GM19467 (cell line): ENCODE data around the gene WDR49.

Experiments used
- ATAC-seq: cut with Tn5 transposase; IDR thresholded peaks from one replicate; pipeline ENCODE4 v1.9.1; 2021; ENCODE audit warnings: mild to moderate bottlenecking, moderate library complexity; ENCODE audit not compliant: unreplicated experiment

The WDR49 gene

DNA sequence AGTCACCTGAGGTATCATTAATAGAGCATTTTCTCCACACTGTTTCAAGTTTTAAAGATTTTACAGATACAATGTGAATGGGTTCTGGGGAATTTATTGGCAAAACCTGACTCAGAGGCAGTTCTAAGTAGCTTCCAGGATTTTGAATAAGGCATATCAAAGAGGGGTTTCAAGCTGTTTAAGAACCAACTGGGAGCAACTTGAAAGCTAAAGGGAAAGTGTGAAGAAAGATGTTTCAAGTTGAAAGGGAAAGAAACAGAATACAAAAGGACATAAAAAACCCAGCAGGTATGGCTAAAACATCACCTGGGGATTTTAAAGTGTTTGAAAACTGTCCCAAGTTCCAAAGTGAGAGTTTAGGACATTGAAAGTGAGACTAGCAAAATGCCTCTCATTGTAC, 162.1 kb downstream of the WDR49 start:
- ATAC-seq: no peak

DNA sequence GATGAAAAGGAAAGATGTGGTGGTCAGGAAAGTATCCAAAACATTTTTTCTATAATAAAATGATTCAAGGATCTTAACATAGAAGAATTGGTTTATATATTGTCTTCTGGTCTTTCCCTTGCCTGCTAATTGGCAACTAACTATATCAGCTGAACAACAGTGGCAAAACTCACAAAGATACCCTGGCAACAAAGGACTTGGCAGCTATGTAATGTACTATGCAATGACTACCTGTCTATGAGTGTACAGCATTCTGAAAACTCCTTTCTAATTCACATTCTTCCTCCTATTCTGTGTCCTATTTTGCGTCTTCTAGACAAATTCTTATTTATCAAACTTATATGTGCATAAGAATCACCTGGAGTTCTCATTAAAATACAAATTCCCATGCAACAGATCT, 164.2 kb downstream of the WDR49 start:
- ATAC-seq: no peak

DNA sequence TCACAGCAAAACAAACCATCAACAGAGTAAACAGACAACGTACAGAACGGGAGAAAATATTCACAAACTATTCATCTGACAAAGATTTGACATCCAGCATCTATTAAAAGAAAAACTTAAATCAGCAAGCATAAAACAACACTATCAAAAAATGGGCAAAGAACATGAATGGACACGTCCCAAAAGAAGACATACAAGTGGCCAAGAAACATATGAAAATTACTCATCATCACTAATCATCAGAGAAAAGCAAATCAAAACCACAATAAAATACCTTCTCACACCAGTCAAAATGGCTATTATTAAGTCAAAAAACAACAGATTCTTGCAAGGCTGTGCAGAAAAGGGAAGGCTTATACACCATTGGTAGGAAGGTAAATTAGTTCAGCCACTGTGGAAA, 166.2 kb downstream of the WDR49 start:
- ATAC-seq: no peak

DNA sequence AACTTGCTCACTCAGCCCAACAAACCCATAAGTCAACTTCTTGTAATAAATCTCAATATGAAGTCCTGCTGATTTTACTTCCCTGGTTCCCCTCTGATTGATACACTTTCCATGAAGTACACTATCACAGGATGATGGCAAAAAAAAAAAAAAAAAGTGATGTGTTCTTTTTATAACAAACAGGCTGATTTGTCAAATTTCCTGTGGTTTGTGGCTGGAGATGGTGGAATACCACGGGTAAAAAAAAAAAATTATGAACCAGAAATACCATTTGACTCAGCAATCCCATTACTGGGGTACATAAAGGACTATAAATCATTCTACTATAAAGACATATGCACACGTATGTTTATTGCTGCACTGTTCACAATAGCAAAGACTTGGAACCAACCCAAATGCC, 169.2 kb downstream of the WDR49 start:
- no peak for ATAC-seq

DNA sequence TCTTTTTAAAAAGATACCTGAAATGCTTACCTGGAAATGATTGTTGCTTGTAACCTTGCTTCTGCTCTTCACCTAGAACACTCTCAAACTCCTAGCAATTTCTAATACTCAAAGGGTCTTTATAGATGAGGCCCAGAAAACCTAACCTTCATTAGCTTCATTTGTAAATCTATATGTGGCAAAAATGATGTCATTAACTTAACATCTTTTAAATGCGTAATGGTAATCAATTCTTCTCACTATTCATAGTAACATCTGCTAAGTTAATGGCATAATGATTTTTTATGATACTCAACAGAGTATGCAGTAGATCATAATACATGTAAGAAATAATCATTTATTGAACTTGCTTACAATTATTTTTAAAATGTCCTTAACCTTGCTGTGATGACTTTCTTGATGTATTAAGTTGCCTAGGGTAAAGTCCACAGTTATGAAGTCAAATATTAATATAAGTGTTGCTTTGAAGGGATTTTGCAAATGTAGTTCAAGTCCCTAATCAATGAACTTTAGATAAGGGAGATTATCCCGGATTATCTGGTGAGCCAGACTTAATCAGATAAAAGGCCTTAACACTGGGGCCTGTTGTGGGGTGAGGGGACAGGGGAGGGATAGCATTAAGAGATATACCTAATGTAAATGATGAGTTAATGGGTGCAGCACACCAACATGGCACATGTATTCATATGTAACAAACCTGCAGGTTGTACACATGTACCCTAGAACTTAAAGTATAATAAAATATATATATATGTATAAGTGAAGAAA, 169.8 kb downstream of the WDR49 start:
- ATAC-seq: no peak

DNA sequence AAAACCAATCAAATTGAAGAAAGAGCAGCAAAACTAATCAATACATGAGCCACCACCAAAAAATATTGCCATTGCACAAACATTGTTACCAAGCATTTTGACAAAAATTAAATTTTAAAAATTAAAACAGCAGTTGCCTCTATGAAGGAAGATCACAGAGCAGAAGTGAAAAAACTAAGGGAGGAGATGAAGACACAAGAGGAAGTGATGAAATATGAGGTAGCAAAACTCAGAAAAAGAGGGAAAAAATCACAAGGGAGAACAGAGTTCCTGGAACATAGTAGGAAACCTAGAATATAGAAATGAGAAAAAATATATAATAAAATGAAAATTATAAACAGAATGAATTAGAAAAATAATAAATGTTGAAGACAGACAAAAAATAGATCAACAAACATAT, 172.6 kb downstream of the WDR49 start:
- ATAC-seq: no peak

DNA sequence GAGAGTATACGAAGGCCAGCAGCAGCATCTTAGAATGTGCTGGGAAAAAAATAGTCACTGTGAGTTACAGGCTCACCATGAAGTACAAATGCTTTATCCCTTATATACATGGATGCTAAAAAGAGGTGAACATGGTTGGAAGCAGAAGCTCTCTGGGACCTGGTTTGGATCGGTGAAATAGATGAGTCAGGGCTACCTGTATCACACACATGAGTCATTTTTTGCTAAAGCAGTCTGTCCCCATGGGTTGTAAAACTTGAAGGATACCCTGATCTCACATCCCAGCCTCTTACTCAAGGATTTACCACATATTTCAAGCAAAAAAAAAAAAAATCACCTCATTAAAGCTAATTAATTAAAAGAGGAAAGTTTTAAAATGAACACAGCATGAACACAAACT, 173.0 kb downstream of the WDR49 start:
- no peak for ATAC-seq

DNA sequence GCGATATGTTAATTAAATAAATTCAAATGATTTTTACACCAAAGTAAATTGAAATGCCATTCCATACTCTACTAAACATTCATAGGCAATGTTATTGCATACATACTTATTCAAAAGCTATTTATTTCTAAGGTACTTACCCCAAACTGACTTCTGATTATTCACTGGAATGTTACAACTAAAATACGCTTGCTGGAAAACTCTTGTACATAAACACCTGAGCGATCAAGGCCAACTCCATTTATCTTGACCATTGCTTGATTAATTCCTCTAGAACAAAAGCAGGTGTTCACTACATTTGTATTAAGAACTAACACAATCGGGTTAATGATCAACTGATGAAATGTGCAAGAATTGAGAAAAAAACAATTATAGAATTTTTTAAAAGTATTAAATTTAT, 179.9 kb downstream of the WDR49 start, which contains the start of gene SERPINI2:
Gene SERPINI2 (minus strand): TSS at position 180 of the 400 bp plus-strand sequence. CDS start 2,208 bp downstream, outside the sequence.
- ATAC-seq: no peak

DNA sequence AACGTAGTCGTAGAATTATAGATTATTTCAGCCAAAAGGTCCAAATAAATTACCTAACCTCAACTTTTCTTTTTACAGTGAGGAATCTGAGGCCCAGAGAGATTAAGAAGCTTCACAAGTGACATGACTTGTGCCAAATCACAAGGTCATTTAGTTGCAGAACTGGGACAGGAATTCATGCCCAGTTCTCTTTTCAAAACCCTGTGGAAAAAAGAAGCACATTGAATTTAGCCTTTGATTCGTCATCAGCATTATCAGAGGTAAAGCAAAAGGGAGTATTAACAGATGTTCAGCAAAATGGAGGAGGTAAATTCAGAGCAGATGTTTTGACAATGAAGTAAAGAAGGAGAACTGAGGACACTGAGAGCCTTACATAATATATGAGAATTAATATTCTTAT, 184.4 kb downstream of the WDR49 start:
- ATAC-seq: no peak

DNA sequence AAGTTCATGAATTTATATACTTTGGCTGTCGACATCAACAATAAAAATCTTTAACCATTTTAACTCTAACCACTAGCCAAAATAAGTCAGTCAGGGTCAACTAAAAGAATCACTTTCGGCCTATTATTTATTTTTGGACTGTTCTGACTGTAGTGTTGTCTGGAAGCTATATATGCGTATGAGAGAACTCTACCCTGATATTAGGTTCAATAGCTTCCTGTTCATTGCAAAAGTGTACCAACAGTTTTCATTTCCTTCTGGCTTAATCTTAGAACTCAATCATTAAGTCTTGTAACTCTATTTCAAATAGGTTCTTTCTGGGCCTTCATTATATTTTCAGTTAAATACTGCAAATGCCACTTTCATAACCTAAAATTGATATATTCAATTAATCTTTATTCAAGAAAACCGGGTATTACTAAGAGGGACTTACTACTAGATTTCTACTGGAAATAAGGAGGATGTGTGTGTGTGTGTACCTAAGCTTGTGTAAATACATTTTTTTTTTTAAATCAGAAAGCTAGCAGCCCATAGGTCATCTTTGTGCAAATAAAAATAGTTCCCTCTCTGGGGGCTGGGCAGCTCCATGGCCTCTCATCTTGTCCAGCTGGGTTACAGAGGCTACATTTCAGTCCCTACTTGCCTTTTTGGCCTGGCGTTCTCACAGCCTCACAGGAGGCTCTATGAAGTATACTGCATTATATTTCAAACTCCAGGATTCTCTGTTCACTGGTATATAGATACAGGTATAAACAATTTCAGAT, 185.7 kb downstream of the WDR49 start:
- ATAC-seq: no peak

DNA sequence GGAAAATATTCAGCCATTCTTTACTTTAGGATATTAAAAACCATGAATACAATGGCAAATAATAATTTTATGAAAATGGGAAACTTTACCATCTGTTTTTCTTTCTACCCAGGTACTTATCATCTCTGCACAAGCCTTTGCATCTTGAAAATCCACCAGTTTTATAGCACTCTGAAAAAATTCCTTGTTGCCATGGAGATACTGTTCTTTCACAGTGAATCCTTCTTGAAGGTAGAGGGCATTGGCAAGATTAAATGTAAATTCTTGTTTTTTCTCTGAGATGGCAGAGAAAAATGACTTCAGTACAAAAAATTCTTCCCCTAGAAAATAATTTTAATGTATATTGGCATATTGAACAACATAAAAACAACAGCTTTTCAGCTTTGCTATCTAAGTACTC, 186.8 kb downstream of the WDR49 start:
- ATAC-seq: no peak

DNA sequence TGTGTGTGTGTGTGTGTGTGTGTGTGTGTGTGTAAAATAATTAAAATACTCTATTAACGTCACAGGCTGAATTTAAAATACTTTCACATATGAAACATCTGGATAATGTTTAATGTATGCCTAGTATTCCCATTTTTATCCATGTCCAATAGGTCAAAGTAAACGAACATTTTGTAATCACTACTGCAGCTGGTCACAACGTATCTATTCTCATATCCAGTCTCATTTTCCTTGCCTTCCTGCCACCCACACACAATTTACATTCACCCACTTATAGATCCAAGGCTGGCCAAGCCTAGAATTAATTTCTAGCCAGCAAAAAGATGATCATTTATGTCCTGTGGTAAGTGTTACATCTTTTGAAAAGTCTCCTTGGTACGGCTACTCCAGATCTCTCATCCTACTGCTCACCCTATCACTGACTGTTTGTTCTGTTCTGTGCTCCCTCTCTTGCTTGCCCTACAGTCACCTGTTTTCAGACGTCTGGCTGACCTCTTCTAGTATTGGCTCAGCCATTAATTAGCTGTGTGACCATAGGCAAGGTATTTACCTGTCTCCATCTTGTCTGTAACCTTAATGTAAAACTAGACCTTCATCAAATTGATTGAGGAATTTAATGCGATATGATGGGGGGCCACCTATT, 197.5 kb downstream of the WDR49 start:
- no peak for ATAC-seq

DNA sequence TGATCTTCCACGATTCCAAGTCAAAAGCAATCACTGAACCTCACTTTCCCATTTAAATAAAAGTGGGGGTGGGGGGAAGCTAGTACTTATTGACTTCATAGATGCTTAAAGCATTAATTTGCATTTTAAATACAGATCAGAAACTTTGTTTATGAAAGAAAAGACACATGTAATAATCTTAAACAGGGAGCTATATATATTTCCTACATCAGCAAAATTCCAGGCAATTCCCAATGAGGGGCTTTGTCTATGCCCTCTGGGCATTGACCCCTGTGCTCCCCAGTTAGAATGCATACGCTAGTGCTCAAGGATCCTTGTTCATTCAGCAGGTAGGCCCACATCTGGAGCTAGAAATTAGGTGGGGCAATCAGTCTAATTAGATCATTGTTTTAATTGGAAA, 199.9 kb downstream of the WDR49 start:
- no peak for ATAC-seq

DNA sequence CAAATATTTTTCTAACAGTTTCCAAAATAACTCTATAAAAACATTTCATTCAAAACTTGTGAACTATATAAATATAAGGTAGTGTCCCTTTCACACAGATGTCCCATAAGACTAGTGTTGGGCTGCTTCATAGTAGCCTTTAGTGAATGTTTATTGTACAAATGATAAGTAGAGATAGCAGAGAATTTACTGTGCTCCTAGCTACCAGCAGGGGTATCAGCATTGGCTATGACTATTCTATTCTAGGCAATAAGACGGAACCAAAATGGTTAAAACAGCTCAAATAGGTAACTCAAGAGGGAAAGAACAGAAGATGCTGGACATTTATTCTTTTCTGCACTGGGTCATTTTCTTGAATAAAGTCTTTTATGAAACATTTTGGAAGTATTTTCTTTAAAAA, 202.5 kb downstream of the WDR49 start:
- ATAC-seq: no peak

DNA sequence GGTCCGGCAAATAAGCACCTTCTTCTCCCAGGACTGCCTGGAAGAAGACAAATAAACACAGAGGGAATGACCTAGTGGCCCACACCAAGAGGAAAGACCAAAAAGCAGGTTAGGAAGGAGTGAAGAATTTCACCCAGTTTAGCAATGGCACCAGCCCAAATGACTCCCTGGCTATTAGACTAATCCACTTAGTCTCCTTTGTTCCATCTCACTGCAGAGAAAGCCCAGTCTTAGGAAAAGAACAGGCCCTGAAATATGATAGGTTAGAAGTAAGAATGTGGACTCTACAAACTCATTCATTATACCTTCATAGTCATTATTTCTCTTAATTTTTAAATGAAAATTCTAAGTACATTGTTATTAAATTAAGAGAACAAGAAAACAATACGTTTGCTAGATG, 203.1 kb downstream of the WDR49 start:
- ATAC-seq: no peak

DNA sequence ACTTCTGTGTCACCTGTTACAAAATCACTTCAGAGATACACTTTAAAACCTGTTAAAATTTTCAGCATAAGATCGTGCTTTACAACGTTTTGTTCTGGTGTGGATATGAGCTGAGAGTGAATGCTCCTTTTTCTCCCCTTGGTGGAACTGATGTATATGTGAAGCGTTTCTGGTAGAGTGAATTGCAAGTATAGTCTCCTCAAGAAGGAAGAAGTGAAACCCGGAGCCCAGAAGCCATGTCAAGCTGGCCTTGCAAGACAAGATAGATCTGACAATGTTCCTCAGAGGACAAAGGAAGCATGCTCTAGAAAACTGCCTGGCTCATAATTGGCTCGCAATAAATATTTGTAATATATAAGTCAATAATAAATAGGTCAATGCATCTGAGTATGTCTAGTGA, 203.5 kb downstream of the WDR49 start:
- no peak for ATAC-seq

DNA sequence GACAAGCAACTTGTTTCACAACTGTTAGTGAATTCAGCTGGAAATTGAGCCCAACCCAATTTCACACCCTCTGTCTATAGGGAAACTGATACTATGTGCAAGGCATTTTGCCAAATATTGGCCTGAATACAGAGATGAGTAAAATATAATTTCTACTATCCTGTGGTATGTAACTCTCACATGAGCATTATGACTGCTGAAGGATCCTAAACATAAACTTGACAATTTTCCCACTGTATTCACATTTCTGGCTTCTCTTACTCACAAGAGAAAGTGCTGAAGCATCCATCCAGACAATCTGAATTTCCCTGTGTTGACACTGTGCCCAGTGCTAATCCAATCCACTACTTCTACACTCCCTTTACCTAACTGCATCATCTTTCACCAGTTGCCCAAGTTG, 208.3 kb downstream of the WDR49 start:
- ATAC-seq: no peak

DNA sequence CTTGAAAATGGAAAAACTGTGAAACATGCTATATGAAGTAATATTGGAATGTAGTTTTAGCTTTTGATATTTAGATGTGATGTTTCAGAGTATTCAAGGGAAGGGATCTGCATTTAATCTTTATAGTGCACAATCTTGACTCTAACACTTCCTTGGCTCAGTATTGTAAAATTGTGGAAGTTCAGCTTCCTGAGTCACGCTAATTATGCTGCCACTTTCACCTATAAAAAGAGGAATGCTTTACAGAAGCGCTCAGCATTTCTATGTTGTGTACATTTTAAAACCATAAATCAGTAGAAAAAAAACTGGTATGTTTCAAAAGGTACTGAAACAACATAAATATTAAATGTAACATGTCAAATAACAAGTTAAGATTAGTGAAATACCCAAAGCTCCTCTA, 212.5 kb downstream of the WDR49 start:
- no peak for ATAC-seq

DNA sequence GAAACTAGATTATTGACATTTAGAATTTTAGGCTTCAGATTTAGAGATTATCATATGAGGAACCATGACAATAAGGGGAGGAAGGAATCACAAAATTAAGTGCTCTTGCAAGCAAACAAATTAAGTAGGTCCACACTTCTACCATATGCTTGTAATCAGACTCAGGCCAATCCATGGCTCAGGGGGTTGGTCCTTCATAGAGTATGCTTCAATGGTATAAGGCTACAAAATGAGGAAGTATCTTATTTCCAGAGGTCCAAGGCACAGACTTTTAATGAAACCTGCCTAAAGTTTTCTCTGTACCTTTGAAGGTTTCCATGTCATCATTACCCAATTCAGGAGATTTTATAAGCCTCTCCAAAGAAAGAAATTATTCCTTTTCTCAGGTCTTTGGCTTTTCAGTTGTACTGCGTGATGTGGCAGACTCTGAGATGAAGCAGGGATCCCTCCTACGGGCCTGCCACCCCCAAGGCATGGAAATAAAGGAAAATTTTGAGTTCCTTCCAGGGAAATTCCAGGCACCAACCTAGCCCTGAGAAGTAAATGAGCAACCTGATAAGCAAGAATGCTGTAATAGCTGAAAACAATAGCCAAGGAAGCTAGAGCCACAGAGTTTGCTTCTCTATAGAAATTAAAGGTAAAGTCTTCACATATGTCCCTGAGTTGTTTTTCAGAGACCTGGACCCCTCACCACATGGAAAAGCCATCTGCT, 216.2 kb downstream of the WDR49 start:
- ATAC-seq: no peak
